HCT116 (cell line): ENCODE data around the gene ZDHHC1. TPM values are rescaled to one million over a fixed set of nuclear protein-coding genes. Genes with fewer than 3 reads are reported as not detected.

ENCODE experiments used
- ATAC-seq: fragments of 200-7000 bp; cut with Tn5 transposase; 2 replicates; pipeline ENCODE4 v1.9.1; 2020; ENCODE audit warnings: mild to moderate bottlenecking, moderate library complexity
- BruUV-seq: library from RNA; stranded (reverse); fragments of 400-500 nt; replicated peaks from 2 replicates; lab custom pipeline; 2021; lab: Mats Ljungman, UMichigan
- CTCF ChIA-PET: fragments of 300-600 bp; sonication (Branson Sonifier 250); formaldehyde crosslinking; loops from one replicate; lab custom pipeline; 2021; ENCODE audit warnings: antibody characterized with exemption; lab: Charles Lee
- POLR2A ChIA-PET: fragments of 300-600, 350-600 bp; sonication (Branson Sonifier 250); formaldehyde crosslinking; loops from one replicate; lab custom pipeline; 2021; ENCODE audit warnings: antibody characterized with exemption; lab: Charles Lee
- RAD21 ChIA-PET, 2 experiments: fragments of 300-600 bp; sonication (Branson Sonifier 250); formaldehyde crosslinking; loops; one replicate each; lab custom pipeline; 2023; ENCODE audit warnings: low total read pairs in 2 of 2; ENCODE audit not compliant: uncharacterized antibody in 2 of 2, unreplicated experiment in 2 of 2, low non-redundant PET in 1 of 2; lab: Charles Lee
- DNase-seq: peaks from one replicate; pipeline ENCODE4 v3.0.0-alpha.2; 2010; ENCODE audit warnings: low read depth, low spot score
- H2AFZ ChIP-seq: fragments of 200-600 bp; shearing (Covaris generic), sonication (generic); 2 replicates; pipeline ENCODE4 v1.6.1; 2017; ENCODE audit warnings: low read depth, mixed run types, mixed read lengths, antibody characterized with exemption, low read length; ENCODE audit not compliant: poor library complexity, severe bottlenecking
- H3K27ac ChIP-seq: 2 replicates; pipeline ENCODE4 v1.5.1; 2012; ENCODE audit warnings: low read depth, low read length
- H3K27me3 ChIP-seq: fragments of 200-600 bp; sonication (generic); 2 replicates; pipeline ENCODE4 v1.6.1; 2016; ENCODE audit warnings: mixed run types, low read length, mixed read lengths; ENCODE audit not compliant: insufficient read depth
- H3K36me3 ChIP-seq, 2 experiments: fragments of 200-500 bp in 1 of 2; fragments of 200-600 bp in 1 of 2; sonication (Bioruptor generic) in 1 of 2; sonication (generic) in 1 of 2; 2 replicates each; pipeline versions ENCODE4 v1.5.1 to v1.6.1; 2014 to 2016; ENCODE audit warnings: low read length in 2 of 2, inconsistent platforms in 1 of 2, mixed read lengths in 1 of 2, mixed run types in 1 of 2; ENCODE audit not compliant: insufficient read depth in 2 of 2, control insufficient read depth in 1 of 2
- H3K4me1 ChIP-seq, 2 experiments: fragments of 200-600 bp in 1 of 2; sonication (generic) in 1 of 2; 2 replicates each; pipeline versions ENCODE4 v1.5.1 to v1.6.1; 2012 to 2017; ENCODE audit warnings: low read length in 2 of 2, inconsistent platforms in 1 of 2, mild to moderate bottlenecking in 1 of 2, mixed read lengths in 1 of 2, mixed run types in 1 of 2, moderate library complexity in 1 of 2; ENCODE audit not compliant: insufficient read depth in 2 of 2, control insufficient read depth in 1 of 2
- H3K4me2 ChIP-seq: fragments of 200-600 bp; sonication (generic); 2 replicates; pipeline ENCODE4 v1.6.1; 2017; ENCODE audit warnings: mixed run types, low read length, mixed read lengths
- H3K4me3 ChIP-seq, 2 experiments: fragments of 200-600 bp in 1 of 2; sonication (generic) in 1 of 2; replicated peaks in 1 of 2; 2 replicates each; pipeline ENCODE4 v1.5.1; 2011 to 2016; ENCODE audit warnings: low read length in 2 of 2, control low read depth in 1 of 2, low read depth in 1 of 2, mild to moderate bottlenecking in 1 of 2, mixed read lengths in 1 of 2, mixed run types in 1 of 2
- H3K79me2 ChIP-seq: fragments of 200-600 bp; sonication (generic); 2 replicates; pipeline ENCODE4 v1.6.1; 2017; ENCODE audit warnings: mild to moderate bottlenecking, mixed run types, low read length, moderate library complexity, mixed read lengths; ENCODE audit not compliant: insufficient read depth
- H3K9ac ChIP-seq: fragments of 200-600 bp; sonication (generic); 2 replicates; pipeline ENCODE4 v1.6.1; 2016; ENCODE audit warnings: low read length, mixed read lengths
- H3K9me2 ChIP-seq: fragments of 200-600 bp; sonication (generic), shearing (Covaris generic); 2 replicates; pipeline ENCODE4 v1.6.1; 2017; ENCODE audit warnings: mixed run types, mild to moderate bottlenecking, moderate library complexity; ENCODE audit not compliant: insufficient read depth
- H3K9me3 ChIP-seq, 2 experiments: fragments of 200-500 bp in 1 of 2; fragments of 200-600 bp in 1 of 2; sonication (Bioruptor generic) in 1 of 2; sonication (generic) in 1 of 2; 2 replicates each; pipeline ENCODE4 v1.6.1; 2014 to 2017; ENCODE audit warnings: low read length in 2 of 2, mixed read lengths in 2 of 2, inconsistent platforms in 1 of 2, low read depth in 1 of 2, mild to moderate bottlenecking in 1 of 2, mixed run types in 1 of 2, moderate library complexity in 1 of 2; ENCODE audit not compliant: control insufficient read depth in 1 of 2, insufficient read depth in 1 of 2
- H4K20me1 ChIP-seq: fragments of 200-600 bp; sonication (generic), shearing (Covaris generic); 2 replicates; pipeline ENCODE4 v1.6.1; 2017; ENCODE audit warnings: mixed run types, mild to moderate bottlenecking, moderate library complexity; ENCODE audit not compliant: insufficient read depth
- CBX3 ChIP-seq: IDR thresholded peaks from 2 replicates; pipeline ENCODE4 v1.6.1; 2012; ENCODE audit warnings: low read depth
- EGR1 ChIP-seq: IDR thresholded peaks from 2 replicates; pipeline ENCODE4 v1.6.1; 2012; ENCODE audit warnings: low read depth
- ELF1 ChIP-seq: IDR thresholded peaks from 2 replicates; pipeline ENCODE4 v1.6.1; 2012; ENCODE audit warnings: low read depth, borderline replicate concordance
- EZH2 ChIP-seq: fragments of 200-600 bp; sonication (generic); IDR thresholded peaks from 2 replicates; pipeline ENCODE4 v1.6.1; 2017; ENCODE audit warnings: antibody characterized with exemption, mixed run types
- EZH2phosphoT487 ChIP-seq: fragments of 200-600 bp; IDR thresholded peaks from 2 replicates; pipeline ENCODE4 v1.6.1; 2018; ENCODE audit warnings: antibody characterized with exemption, borderline replicate concordance
- JUND ChIP-seq: IDR thresholded peaks from 2 replicates; pipeline ENCODE4 v1.6.1; 2012
- RAD21 ChIP-seq: IDR thresholded peaks from 2 replicates; pipeline ENCODE4 v1.6.1; 2012; ENCODE audit warnings: low read depth, mild to moderate bottlenecking
- SP1 ChIP-seq: IDR thresholded peaks from 2 replicates; pipeline ENCODE4 v1.6.1; 2012; ENCODE audit warnings: low read depth
- TCF7L2 ChIP-seq: IDR thresholded peaks from 2 replicates; pipeline ENCODE4 v1.7.0; 2011; ENCODE audit warnings: borderline replicate concordance, inconsistent platforms; ENCODE audit not compliant: insufficient read depth, insufficient read length; ENCODE audit errors: extremely low read depth
- YY1 ChIP-seq: IDR thresholded peaks from 2 replicates; pipeline ENCODE4 v1.6.1; 2011; ENCODE audit warnings: low read length, low read depth, moderate library complexity, mild to moderate bottlenecking; ENCODE audit not compliant: insufficient replicate concordance; ENCODE audit errors: extremely low read depth
- intact Hi-C: fragments of 100-400 bp; cut with micrococcal nuclease; formaldehyde crosslinking; loops from 2 replicates; pipeline ENCODE4 v1.10.0; 2022
- total RNA-seq: library from RNA; stranded (reverse); gene quantifications from one replicate; pipeline ENCODE4 v1.2.1, GENCODE V29; 2021; ENCODE audit not compliant: unreplicated experiment
- TF ChIP-seq, protein P1 (sequence below): IDR thresholded peaks from 2 replicates; pipeline ENCODE4 v1.6.1; 2011; ENCODE audit warnings: mild to moderate bottlenecking, low read length, moderate library complexity; ENCODE audit not compliant: insufficient replicate concordance; ENCODE audit errors: extremely low read depth
- TF ChIP-seq, protein P2 (sequence below): IDR thresholded peaks from 2 replicates; pipeline ENCODE4 v1.6.1; 2012
- TF ChIP-seq, protein P3 (sequence below): IDR thresholded peaks from 2 replicates; pipeline ENCODE4 v1.6.1; 2012; ENCODE audit warnings: low read depth
- TF ChIP-seq, protein P4 (sequence below), 3 experiments: fragments of 200-600 bp in 1 of 3; sonication (generic) in 1 of 3; IDR thresholded peaks in 2 of 3; conservative IDR thresholded peaks in 1 of 3; 2 replicates each; pipeline ENCODE4 v1.5.1; 2012 to 2017; ENCODE audit warnings: low read depth in 2 of 3, low read length in 2 of 3, antibody characterized with exemption in 1 of 3, borderline replicate concordance in 1 of 3, control low read depth in 1 of 3, mild to moderate bottlenecking in 1 of 3, mixed read lengths in 1 of 3, mixed run types in 1 of 3, moderate library complexity in 1 of 3; ENCODE audit not compliant: insufficient read depth in 1 of 3

ZDHHC1 gene
- total RNA-seq, 1 experiment from 2014 or later = 9.1 TPM

DNA sequence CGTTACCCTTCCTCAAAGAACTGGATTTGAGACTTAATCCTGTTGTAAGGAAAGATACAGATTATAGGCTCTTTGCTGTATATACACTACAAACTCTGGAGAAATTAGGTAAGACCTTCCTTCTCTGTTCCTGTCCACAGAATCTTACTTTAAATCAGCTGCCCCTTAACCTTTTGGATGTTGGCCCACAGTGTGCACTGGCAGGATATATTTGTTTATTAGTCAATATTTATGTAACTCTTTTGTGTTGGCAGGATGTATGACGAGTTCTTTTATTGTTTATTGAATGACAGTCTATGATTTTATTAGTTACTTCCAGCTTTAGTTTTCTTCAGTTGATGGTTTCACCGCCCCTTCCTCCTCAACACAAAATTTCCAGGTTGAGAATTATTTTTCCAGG is 69.9 kb downstream of the ZDHHC1 start:
- Histone ChIP-seq H3K4me3 (no peak overlapping the region), H3K27me3 (no peaks in the 10 kb centered on the region), H3K27ac (no peak overlapping the region), H3K9me2 (no peaks in the 10 kb centered on the region), H3K4me1 (no peaks in the 10 kb centered on the region), H4K20me1 (no peaks in the 10 kb centered on the region), H3K4me2 (no peak overlapping the region), H3K9ac (no peak overlapping the region), H3K36me3 (no peaks in the 10 kb centered on the region), H3K9me3 (no peaks in the 10 kb centered on the region), H2AFZ (no peak overlapping the region), H3K79me2 (no peaks in the 10 kb centered on the region)
- RAD21 ChIA-PET = no interaction called here
- POLR2A ChIA-PET = no interaction called here
- no peak for ATAC-seq
- intact Hi-C loops = no loop called here
- no TSS peak for BruUV-seq
- TF ChIP-seq TCF7L2 = no peak
- no peak for TF ChIP-seq EZH2phosphoT487
- TF ChIP-seq EGR1 = no peak
- no peak for TF ChIP-seq RAD21
- TF ChIP-seq, protein P1, sequence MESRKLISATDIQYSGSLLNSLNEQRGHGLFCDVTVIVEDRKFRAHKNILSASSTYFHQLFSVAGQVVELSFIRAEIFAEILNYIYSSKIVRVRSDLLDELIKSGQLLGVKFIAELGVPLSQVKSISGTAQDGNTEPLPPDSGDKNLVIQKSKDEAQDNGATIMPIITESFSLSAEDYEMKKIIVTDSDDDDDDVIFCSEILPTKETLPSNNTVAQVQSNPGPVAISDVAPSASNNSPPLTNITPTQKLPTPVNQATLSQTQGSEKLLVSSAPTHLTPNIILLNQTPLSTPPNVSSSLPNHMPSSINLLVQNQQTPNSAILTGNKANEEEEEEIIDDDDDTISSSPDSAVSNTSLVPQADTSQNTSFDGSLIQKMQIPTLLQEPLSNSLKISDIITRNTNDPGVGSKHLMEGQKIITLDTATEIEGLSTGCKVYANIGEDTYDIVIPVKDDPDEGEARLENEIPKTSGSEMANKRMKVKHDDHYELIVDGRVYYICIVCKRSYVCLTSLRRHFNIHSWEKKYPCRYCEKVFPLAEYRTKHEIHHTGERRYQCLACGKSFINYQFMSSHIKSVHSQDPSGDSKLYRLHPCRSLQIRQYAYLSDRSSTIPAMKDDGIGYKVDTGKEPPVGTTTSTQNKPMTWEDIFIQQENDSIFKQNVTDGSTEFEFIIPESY = no peak
- TF ChIP-seq, protein P2, sequence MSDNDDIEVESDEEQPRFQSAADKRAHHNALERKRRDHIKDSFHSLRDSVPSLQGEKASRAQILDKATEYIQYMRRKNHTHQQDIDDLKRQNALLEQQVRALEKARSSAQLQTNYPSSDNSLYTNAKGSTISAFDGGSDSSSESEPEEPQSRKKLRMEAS = no peak
- TF ChIP-seq JUND = no peak
- TF ChIP-seq YY1 = no peak
- no peak for TF ChIP-seq SP1
- TF ChIP-seq, protein P3, sequence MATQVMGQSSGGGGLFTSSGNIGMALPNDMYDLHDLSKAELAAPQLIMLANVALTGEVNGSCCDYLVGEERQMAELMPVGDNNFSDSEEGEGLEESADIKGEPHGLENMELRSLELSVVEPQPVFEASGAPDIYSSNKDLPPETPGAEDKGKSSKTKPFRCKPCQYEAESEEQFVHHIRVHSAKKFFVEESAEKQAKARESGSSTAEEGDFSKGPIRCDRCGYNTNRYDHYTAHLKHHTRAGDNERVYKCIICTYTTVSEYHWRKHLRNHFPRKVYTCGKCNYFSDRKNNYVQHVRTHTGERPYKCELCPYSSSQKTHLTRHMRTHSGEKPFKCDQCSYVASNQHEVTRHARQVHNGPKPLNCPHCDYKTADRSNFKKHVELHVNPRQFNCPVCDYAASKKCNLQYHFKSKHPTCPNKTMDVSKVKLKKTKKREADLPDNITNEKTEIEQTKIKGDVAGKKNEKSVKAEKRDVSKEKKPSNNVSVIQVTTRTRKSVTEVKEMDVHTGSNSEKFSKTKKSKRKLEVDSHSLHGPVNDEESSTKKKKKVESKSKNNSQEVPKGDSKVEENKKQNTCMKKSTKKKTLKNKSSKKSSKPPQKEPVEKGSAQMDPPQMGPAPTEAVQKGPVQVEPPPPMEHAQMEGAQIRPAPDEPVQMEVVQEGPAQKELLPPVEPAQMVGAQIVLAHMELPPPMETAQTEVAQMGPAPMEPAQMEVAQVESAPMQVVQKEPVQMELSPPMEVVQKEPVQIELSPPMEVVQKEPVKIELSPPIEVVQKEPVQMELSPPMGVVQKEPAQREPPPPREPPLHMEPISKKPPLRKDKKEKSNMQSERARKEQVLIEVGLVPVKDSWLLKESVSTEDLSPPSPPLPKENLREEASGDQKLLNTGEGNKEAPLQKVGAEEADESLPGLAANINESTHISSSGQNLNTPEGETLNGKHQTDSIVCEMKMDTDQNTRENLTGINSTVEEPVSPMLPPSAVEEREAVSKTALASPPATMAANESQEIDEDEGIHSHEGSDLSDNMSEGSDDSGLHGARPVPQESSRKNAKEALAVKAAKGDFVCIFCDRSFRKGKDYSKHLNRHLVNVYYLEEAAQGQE = no peak
- no peak for TF ChIP-seq EZH2
- no peak for TF ChIP-seq CBX3
- TF ChIP-seq, protein P4, sequence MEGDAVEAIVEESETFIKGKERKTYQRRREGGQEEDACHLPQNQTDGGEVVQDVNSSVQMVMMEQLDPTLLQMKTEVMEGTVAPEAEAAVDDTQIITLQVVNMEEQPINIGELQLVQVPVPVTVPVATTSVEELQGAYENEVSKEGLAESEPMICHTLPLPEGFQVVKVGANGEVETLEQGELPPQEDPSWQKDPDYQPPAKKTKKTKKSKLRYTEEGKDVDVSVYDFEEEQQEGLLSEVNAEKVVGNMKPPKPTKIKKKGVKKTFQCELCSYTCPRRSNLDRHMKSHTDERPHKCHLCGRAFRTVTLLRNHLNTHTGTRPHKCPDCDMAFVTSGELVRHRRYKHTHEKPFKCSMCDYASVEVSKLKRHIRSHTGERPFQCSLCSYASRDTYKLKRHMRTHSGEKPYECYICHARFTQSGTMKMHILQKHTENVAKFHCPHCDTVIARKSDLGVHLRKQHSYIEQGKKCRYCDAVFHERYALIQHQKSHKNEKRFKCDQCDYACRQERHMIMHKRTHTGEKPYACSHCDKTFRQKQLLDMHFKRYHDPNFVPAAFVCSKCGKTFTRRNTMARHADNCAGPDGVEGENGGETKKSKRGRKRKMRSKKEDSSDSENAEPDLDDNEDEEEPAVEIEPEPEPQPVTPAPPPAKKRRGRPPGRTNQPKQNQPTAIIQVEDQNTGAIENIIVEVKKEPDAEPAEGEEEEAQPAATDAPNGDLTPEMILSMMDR (IDR thresholded peaks at IDR 0.05 in 2 of 3, conservative IDR thresholded peaks at IDR 0.05 in 1 of 3; ENCODE audit: borderline replicate concordance in 1 of 3, insufficient read depth in 1 of 3, low read depth in 2 of 3, low read length in 2 of 3) = no peak
- TF ChIP-seq ELF1 = no peak
- TF ChIP-seq, all 23 proteins: peak for 0
- CTCF ChIA-PET = interaction anchor here (2.6 kb wide), 1 partner anchor 86 kb away, joined by 7 read pairs; no protein-coding TSS in a partner anchor
- DNase-seq = no peak
